Peyer's patch (tissue), 4 donors: Measurements from ENCODE around the gene VANGL1.

Experiments used
- CTCF ChIP-seq, 6 experiments: fragments of 450-650 bp in 4 of 6; fragments of 200-600 bp in 2 of 6; sonication (generic) in 1 of 6; IDR thresholded peaks; one replicate each; pipeline ENCODE4 v1.5.1; 2017 to 2019; ENCODE audit warnings: antibody characterized with exemption in 6 of 6, mild to moderate bottlenecking in 3 of 6, moderate library complexity in 1 of 6
- POLR2A ChIP-seq, 2 donors: fragments of 450-650 bp; IDR thresholded peaks; one replicate each; pipeline ENCODE4 v1.5.1; 2017; ENCODE audit warnings: antibody characterized with exemption in 2 of 2, mild to moderate bottlenecking in 2 of 2, moderate library complexity in 2 of 2

GRCh38 chr1:115647507-115647906 is 5.7 kb downstream of the VANGL1 start:
- TF ChIP-seq CTCF (IDR thresholded peaks at IDR 0.05) (no peak), POLR2A (IDR thresholded peaks at IDR 0.05) (no peak)
